Iris pigment epithelial cell (primary cell): ENCODE data around the gene ROR1.

Experiments used
- DNase-seq: peaks from one replicate; pipeline ENCODE4 v3.0.0-alpha.2; 2011; ENCODE audit warnings: low read depth

Gene ROR1

GRCh38 chr1:63883494-63884235 is 109.8 kb downstream of the ROR1 start:
- no peak for DNase-seq

GRCh38 chr1:63884486-63884885 is 110.7 kb downstream of the ROR1 start:
- DNase-seq, result no peak

- no peak for DNase-seq
These were observed 112.1 kb downstream of the ROR1 start for GRCh38 chr1:63885899-63886298.

- DNase-seq, result no peak
These were observed 112.5 kb downstream of the ROR1 start for GRCh38 chr1:63886340-63886739.

GRCh38 chr1:63887809-63888208 is 114.0 kb downstream of the ROR1 start:
- no peak for DNase-seq

- DNase-seq, result no peak
These were observed 115.2 kb downstream of the ROR1 start for GRCh38 chr1:63888984-63889383.

- DNase-seq, result no peak
These were observed 116.7 kb downstream of the ROR1 start for GRCh38 chr1:63890468-63890867.

GRCh38 chr1:63891060-63891690 is 117.4 kb downstream of the ROR1 start:
- DNase-seq, result no peak

GRCh38 chr1:63892632-63893395 is 119.0 kb downstream of the ROR1 start:
- DNase-seq, result peak; percentile 76

GRCh38 chr1:63893976-63894375 is 120.2 kb downstream of the ROR1 start:
- no peak for DNase-seq

GRCh38 chr1:63894627-63895265 is 120.9 kb downstream of the ROR1 start:
- DNase-seq, result no peak

GRCh38 chr1:63896755-63897154 is 122.9 kb downstream of the ROR1 start:
- no peak for DNase-seq

- no peak for DNase-seq
These were observed 124.8 kb downstream of the ROR1 start for GRCh38 chr1:63898428-63899196.

- DNase-seq, result no peak
These were observed 127.3 kb downstream of the ROR1 start for GRCh38 chr1:63901094-63901493.

- no peak for DNase-seq
These were observed 129.2 kb downstream of the ROR1 start for GRCh38 chr1:63902844-63903589.

- no peak for DNase-seq
These were observed 130.3 kb downstream of the ROR1 start for GRCh38 chr1:63903947-63904610.

GRCh38 chr1:63904826-63905225 is 131.0 kb downstream of the ROR1 start:
- no peak for DNase-seq

GRCh38 chr1:63906047-63906704 is 132.4 kb downstream of the ROR1 start:
- DNase-seq, result no peak

GRCh38 chr1:63907051-63907450 is 133.2 kb downstream of the ROR1 start:
- no peak for DNase-seq

- DNase-seq, result no peak
These were observed 134.2 kb downstream of the ROR1 start for GRCh38 chr1:63908016-63908415.
